Suppressor macrophage (primary cell): ENCODE measurements around the gene POLE2.
"Not testable (repeated sequence)": the region's sequence is repeated elsewhere in the genome, so short reads cannot be mapped to it uniquely, and the experiment has no call there.

Experiments
- DNase-seq, 4 experiments: peaks; one replicate each; pipeline ENCODE4 v3.0.0-alpha.2; 2020 to 2022

POLE2 gene

GRCh38 chr14:49619273-49619672 is 68.7 kb downstream of the POLE2 start:
- not testable (repeated sequence) for DNase-seq

- no peak for DNase-seq
These were observed 70.0 kb downstream of the POLE2 start for GRCh38 chr14:49617852-49618519.

GRCh38 chr14:49615776-49616175 is 72.2 kb downstream of the POLE2 start:
- no peak for DNase-seq

GRCh38 chr14:49614196-49614595 is 73.8 kb downstream of the POLE2 start:
- no peak for DNase-seq

- no peak for DNase-seq
These were observed 75.3 kb downstream of the POLE2 start for GRCh38 chr14:49612671-49613070.

- DNase-seq = no peak
These were observed 75.8 kb downstream of the POLE2 start for GRCh38 chr14:49612251-49612650.

GRCh38 chr14:49607583-49607982 is 80.4 kb downstream of the POLE2 start:
- DNase-seq = no peak

GRCh38 chr14:49598485-49599300 is 89.3 kb downstream of the POLE2 start, which contains the start of gene LRR1:
LRR1 (plus strand) TSS chr14:49598940; CDS start chr14:49599021, 81 bp downstream.
- DNase-seq = peak; percentile 87 to 94 (median 90)

- peak in 3 of 4 experiments; percentile 20 to 30 (median 29) for DNase-seq
These were observed 89.9 kb downstream of the POLE2 start for GRCh38 chr14:49598189-49598484.

- peak in 3 of 4 experiments; percentile 10 to 12 (median 10) for DNase-seq
These were observed 93.5 kb downstream of the POLE2 start for GRCh38 chr14:49594347-49595091.
